ENCODE results near the gene ZBTB40.

The ZBTB40 gene

DNA sequence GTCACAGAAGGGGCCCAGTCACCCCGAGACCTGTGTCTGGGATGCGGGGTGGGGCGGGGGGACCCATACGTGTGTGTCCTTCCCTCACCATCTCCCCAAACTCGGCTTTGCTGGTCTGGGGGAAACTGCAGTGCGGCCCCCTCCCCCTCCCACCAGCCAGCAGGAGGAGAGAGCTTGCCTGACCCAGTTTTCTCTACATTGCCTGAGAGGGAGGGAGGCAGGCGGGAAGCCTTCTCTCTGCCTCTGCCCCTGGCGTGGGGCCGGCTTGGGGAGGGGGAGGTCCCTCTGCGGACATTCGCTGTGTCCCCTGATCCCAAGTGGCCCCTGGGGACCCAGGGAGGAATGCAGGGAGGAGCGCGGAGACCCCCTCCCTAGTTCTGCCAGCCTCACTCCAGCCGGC lies 115.5 kb downstream of the ZBTB40 start:
- TF ChIP-seq CTCF (IDR thresholded peaks at IDR 0.05): no peak

GRCh38 chr1:22567994-22568393 lies 116.3 kb downstream of the ZBTB40 start:
- Histone ChIP-seq H3K79me2 (no peaks in the 10 kb centered on the region), H3K36me3 (ENCODE audit: control insufficient read depth, insufficient read depth, low read length) (no peaks in the 10 kb centered on the region), H3K27me3 (ENCODE audit: control insufficient read depth, insufficient read depth, low read length) (no peaks in the 10 kb centered on the region), H3K4me2 (ENCODE audit: low read length) (no peak overlapping the region), H3K4me3 (ENCODE audit: low read depth, low read length) (no peak overlapping the region), H3K4me1 (no peaks in the 10 kb centered on the region), H2AFZ (no peak overlapping the region), H3K9me3 (ENCODE audit: control insufficient read depth, low read length) (no peaks in the 10 kb centered on the region), H3K9ac (no peak overlapping the region), H3K27ac (no peak overlapping the region)
- no peak for TF ChIP-seq CTCF (IDR thresholded peaks at IDR 0.05)

More for the DNA sequence above, 115.5 kb downstream of the ZBTB40 start:
- Histone ChIP-seq H3K9ac (no peak overlapping the region), H3K4me2 (ENCODE audit: low read length) (no peak overlapping the region), H3K4me1 (no peaks in the 10 kb centered on the region), H2AFZ (no peak overlapping the region), H3K4me3 (ENCODE audit: low read depth, low read length) (no peak overlapping the region), H3K9me3 (ENCODE audit: control insufficient read depth, low read length) (no peaks in the 10 kb centered on the region), H3K27ac (no peak overlapping the region), H3K27me3 (ENCODE audit: control insufficient read depth, insufficient read depth, low read length) (no peaks in the 10 kb centered on the region), H3K79me2 (no peaks in the 10 kb centered on the region), H3K36me3 (ENCODE audit: control insufficient read depth, insufficient read depth, low read length) (no peaks in the 10 kb centered on the region)

GRCh38 chr1:22569269-22569668 lies 117.6 kb downstream of the ZBTB40 start:
- Histone ChIP-seq H3K4me1 (no peaks in the 10 kb centered on the region), H3K27ac (no peak overlapping the region), H3K9me3 (ENCODE audit: control insufficient read depth, low read length) (no peaks in the 10 kb centered on the region), H3K4me3 (ENCODE audit: low read depth, low read length) (no peak overlapping the region), H3K4me2 (ENCODE audit: low read length) (no peak overlapping the region), H3K36me3 (ENCODE audit: control insufficient read depth, insufficient read depth, low read length) (no peaks in the 10 kb centered on the region), H3K9ac (no peak overlapping the region), H2AFZ (no peak overlapping the region), H3K79me2 (no peaks in the 10 kb centered on the region), H3K27me3 (ENCODE audit: control insufficient read depth, insufficient read depth, low read length) (no peaks in the 10 kb centered on the region)
- no peak for TF ChIP-seq CTCF (IDR thresholded peaks at IDR 0.05)

- Histone ChIP-seq H3K9me3 (ENCODE audit: control insufficient read depth, low read length) (no peaks in the 10 kb centered on the region), H3K79me2 (no peaks in the 10 kb centered on the region), H3K27ac (no peak overlapping the region), H3K4me1 (no peaks in the 10 kb centered on the region), H3K27me3 (ENCODE audit: control insufficient read depth, insufficient read depth, low read length) (no peaks in the 10 kb centered on the region), H3K36me3 (ENCODE audit: control insufficient read depth, insufficient read depth, low read length) (no peaks in the 10 kb centered on the region), H3K4me2 (ENCODE audit: low read length) (no peak overlapping the region), H3K4me3 (ENCODE audit: low read depth, low read length) (no peak overlapping the region), H3K9ac (no peak overlapping the region), H2AFZ (no peak overlapping the region)
- TF ChIP-seq CTCF (IDR thresholded peaks at IDR 0.05): no peak
These were observed 118.7 kb downstream of the ZBTB40 start for GRCh38 chr1:22570140-22570909.

DNA sequence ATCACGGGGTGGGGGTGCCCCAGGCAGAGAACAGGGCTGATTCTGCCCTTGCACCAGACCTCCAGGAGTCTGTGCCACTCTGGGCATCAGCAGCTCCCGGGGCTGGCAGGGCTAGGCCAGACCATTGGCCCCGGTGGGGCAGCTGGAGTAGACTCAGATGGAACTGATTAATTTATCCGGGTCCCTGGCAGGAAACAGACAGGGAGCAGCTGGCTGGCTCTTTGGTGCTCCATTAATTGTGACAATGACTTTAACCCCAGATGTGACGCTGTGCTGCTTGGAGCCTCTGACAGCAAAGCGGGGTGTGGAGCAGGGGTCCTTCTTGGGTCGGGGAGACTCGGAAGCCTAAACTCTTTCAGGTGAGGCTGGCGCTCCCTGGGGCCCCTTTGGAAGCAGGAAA lies 121.2 kb downstream of the ZBTB40 start:
- Histone ChIP-seq H2AFZ (no peak overlapping the region), H3K4me3 (ENCODE audit: low read depth, low read length) (no peak overlapping the region), H3K36me3 (ENCODE audit: control insufficient read depth, insufficient read depth, low read length) (no peaks in the 10 kb centered on the region), H3K27me3 (ENCODE audit: control insufficient read depth, insufficient read depth, low read length) (no peaks in the 10 kb centered on the region), H3K4me2 (ENCODE audit: low read length) (no peak overlapping the region), H3K27ac (no peak overlapping the region), H3K9ac (no peak overlapping the region), H3K9me3 (ENCODE audit: control insufficient read depth, low read length) (no peaks in the 10 kb centered on the region), H3K79me2 (no peaks in the 10 kb centered on the region), H3K4me1 (no peaks in the 10 kb centered on the region)
- TF ChIP-seq CTCF (IDR thresholded peaks at IDR 0.05): no peak

All from parathyroid adenoma (tissue), 2 donors.